Inflammatory macrophage treated with lipopolysaccharide for 1 hour (primary cell): ENCODE data around the gene AGAP1.

Experiments used
- DNase-seq, 2 donors: peaks; one replicate each; pipeline ENCODE4 v3.0.0-alpha.2; 2020 to 2022

Gene AGAP1

GRCh38 chr2:235641956-235642355, 148.1 kb downstream of the AGAP1 start:
- DNase-seq, result no peak

DNA sequence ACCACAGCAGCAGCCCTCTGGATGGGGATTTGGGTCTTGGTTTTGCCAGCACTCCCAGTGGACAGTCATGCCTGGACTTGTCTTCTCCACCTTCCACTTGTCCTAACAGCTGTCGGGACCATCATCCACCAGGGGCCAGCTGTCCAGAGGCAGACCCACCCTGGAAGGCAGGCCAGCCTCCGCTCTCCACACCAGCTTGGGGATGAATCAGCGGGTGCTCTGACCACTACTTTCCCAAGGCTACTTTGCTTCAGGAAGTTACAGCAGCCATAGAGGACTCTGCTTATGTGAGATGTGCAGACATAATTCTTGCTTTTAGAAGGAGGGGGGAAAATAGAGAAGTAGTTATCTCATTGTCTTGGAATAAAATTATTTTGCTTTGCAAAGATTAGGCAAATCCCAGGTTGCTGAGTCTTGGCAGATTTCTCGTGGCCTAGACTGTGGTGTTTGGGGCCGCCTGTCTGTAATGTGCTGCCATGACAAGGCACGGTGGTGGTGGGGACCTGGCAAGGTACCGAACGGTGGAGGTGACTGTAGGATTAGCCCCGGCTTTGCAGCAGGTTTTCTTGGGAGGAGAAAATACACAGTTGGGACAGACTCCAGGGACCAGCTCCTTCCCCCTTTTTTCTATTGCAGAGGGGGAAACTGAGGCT, 148.7 kb downstream of the AGAP1 start:
- no peak for DNase-seq

DNA sequence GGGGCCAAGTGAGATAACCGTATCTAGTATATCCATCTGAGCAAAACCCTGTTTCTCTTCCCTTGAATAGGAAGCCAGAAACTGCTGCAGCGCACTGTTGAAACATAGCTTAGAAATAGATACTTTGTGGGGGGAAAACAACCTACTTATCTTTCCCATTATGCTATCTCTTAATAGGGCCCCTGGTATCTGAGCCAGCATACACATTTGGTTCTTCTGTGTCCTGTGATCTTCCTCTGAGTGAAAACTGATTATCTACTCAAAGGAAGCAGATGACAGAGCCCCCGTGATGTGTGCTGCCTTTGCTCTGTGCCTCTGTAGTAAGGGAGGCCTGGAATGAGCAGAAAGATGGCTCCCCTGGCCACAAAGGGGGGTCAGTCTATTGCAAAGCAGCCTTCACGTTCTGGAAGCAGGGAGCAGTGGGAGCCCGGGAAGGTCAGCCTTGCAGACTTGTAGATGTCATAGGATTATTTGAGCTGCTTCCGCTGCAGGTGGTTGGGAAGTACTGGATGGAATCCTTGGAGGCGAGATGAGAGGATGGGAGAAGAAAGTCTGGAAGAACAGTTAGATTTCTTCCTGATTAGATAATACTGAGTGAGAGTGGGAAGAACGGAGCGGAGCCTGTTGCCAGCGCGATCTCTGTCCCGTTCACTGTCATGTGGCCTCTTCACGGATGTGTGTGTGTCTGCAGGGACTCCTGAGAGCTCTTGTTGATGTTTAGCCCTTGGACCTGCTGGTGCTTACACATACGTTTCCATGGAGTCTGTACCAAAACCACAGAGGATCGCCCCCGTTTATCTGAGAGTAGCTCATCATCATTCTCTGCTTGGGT, 150.1 kb downstream of the AGAP1 start:
- no peak for DNase-seq

GRCh38 chr2:235647264-235647663, 153.4 kb downstream of the AGAP1 start:
- no peak for DNase-seq

- no peak for DNase-seq
Observed at GRCh38 chr2:235647877-235648276, 154.0 kb downstream of the AGAP1 start.

DNA sequence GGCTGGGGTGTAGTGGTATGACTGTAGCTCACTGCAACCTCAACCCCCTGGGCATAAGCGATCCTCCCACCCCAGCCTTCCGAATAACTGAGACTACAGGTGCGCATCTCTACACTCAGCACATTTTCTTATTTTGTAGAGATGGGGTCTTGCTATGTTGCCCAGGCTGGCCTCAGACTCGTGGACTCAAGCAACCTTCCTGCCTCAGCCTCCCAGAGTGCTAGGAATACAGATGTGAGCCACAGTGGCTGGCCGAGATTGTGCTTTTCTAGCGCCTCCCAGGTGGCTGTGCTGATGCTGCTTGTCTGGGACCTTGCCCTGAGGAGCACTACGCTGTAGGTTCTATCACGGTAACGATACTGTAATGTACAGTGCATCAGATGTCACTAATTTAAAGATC, 155.6 kb downstream of the AGAP1 start:
- no peak for DNase-seq

DNA sequence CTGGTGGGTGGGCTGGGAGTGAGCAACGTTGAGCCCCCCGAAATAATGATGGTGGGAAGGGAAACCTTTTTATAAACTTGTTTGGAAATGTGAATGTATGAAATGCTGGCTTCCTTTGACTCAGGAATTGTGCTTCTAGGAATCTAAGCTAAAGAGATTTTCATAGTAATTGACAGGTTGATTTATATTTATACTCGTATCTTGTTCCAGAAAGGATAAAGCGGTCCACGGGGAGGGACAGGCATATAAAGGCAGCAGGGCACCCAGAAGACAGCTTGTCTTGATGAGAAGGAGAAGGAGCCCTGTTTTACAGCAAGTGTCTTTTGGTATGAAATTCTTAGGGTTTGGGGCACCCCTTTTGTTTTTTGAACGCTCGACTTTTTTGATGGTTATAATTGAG, 157.8 kb downstream of the AGAP1 start:
- no peak for DNase-seq

DNA sequence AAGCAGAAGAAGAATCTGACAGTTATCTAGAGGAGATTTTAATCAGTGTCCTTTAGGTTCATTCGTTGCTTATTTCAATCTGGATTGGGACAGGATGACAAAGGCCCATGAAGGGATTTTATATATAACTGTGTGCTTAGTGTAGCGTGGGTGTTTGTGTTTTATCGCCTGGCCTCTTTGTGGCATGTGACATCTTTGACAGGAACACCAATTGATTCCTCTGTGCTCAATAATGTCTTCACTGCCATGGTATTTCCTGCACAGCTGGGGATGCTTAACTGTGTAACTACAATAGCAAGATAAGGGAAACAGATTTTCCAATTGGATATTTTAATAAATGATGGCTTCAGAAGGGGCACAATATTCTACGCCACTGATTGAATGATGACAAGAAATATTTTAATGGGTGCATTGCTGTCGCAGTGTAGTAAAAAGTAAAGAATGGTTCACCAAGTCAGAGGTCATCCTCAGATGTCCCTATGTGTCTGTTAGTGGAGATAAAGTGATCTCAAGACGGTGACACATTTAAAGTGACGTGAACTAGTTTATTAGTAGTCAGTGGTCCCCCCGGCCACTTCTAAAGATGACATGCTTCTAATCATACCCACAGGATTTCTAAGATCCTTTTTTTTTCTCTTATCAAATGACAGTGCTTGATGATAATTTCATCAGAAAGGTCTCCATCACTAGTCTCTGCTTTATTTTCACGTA, 160.4 kb downstream of the AGAP1 start:
- DNase-seq, result no peak

DNA sequence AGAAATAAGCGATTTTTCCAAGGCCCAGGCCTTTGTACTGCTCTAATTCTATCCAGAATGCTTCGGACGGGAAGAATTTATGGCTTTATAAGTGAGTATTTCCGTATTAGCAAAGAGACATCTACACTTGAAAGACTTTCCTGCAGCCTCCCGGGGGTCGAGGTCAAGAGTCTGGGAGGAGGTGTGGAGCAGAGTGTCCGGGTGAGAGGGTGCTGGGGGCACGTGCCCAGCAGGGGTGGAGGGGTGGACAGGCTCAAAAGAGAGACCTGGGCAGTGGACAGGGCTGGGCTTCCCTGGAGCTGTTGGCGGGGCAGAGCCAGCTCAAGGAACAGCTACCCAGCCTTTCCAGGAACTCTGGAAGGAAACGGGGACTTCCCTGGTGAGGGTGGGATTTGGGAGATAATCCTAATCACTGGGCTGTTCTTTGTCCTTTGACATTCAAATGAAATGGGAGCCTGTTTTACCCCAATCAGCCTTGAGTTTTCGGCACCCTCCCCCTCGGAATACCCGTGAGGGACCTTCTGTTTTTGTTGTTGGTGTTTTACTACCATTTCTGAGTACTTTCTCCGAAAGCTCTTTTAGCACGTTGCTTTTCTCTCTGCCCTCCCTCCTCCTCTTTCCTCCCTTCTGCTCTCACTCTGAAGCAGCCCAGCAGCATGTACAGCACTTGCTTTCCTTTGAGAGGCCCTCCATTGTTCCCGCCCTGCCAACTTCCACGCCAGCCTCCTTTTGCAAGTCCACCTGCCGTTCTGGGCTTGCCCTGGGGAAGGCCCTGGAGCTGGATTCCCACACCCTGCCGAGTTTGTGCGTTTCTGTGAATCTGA, 164.7 kb downstream of the AGAP1 start:
- no peak for DNase-seq

GRCh38 chr2:235659767-235660322, 166.0 kb downstream of the AGAP1 start:
- no peak for DNase-seq

DNA sequence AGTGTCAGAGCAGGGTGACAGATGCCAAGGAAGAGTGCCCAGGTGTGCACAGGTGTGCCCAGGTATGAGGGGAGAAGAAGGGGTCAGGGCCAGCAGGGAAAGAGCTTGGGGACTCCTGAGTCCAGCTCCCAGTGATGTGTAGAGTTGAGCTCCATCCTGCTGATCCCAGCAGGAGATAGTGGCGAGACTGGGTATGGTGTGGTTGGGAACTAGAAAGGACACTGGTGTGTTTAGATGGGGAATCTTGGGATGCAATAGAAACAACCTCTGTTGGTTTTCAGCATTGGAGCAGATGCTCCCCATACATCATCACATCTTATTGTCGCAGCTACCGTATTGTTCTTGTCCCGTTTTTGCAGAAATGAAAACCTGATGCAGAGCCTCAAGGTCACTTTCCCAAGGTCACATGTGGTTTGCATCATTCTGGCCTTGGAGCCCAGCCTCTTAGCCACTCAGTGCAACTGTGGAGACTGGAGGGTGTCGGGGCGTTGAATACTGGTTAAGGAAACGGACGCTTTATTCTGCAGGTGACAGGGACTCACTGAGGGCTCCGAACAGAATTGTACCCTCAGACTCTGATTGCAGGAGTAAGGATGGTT, 166.7 kb downstream of the AGAP1 start:
- no peak for DNase-seq

DNA sequence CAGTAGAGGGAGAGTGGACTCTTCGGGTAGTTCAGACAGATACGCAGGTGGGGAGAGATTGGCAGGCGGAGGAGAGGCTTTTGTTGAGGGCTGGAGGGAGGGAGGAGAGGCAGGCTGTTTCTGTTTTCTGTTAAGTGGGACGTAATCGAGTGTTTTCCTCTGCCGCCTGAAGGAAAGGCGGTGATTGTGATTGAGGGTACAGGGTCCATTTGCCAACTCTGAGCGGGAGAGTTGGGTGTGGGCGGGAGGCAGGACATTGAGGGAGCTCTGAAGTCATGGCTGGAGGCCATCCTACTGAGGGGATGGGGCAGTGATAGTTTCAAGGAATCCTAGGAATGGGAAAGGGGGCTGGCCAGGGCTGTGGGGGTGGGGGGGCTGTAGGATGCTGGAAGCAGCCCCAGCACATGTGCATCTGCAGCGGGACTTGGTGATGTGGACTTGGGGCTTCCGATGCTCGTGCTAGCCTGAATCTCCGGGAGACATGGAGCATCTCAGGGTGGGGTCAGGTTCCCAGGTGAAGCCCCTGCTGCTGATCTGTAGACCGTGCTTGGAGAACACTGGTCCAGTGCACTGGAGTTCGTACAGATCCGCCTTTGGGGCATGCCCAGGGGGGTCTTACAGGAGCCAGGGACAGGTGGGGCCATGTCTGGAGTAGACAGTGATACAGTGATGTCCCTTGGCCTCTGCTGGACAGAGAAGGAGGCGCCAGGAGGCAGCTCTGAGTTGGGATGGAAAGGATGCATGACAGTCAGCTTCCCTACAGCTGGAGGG, 167.5 kb downstream of the AGAP1 start:
- DNase-seq, result no peak

DNA sequence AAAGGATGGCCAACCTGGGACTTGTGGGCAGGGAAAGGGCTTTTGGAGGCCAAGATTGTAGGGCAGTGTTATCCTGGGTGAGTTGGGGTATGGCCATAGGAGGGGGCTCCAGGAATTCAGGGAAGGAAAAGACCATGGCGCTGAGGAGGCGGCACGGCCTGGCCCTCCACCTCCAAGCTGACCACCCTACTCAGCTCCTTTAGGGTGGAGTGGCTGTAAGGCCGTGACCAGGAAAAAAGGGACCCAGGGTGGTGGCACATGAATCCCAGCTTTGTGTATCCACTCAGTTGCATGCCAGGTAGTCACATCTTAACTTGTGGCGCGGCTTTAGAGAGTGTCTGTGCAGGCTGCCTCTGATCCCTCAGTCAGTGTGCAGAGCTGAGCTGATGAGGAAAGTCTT, 168.1 kb downstream of the AGAP1 start:
- no peak for DNase-seq

- DNase-seq, result no peak
Observed at GRCh38 chr2:235663875-235664274, 170.0 kb downstream of the AGAP1 start.

DNA sequence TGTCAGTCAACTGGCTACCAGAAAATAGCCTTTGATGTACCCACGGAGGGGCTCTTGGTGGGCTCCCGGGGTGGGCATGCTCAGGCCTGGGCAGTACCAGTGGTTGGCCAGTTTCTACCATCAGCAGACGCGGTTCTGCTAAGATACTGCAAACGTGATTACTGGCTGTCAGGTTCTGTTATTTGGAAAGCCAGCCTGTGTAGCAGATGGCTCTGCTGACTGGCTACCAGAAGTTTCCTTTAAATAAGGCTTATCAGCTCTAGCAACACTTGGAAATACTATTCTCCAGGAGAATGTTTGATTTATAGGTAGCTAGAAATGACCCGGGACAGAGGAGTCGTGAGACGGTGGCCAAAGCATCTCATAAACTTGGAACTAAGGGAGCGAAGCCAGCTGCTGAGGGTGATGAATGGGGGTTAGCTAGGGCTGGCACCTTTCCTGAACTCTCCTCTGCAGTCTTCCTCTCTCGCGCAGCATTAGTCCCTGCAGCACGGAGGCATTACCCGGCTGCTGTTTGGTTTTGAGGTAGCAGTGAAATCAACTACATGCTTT, 171.9 kb downstream of the AGAP1 start:
- no peak for DNase-seq

GRCh38 chr2:235666213-235666781, 172.5 kb downstream of the AGAP1 start:
- DNase-seq, result no peak

- DNase-seq, result no peak
Observed at GRCh38 chr2:235668782-235669181, 174.9 kb downstream of the AGAP1 start.

GRCh38 chr2:235669269-235669831, 175.5 kb downstream of the AGAP1 start:
- no peak for DNase-seq

GRCh38 chr2:235669983-235670962, 176.4 kb downstream of the AGAP1 start:
- no peak for DNase-seq
